ENCODE measurements around the gene SEC16A.

DNA sequence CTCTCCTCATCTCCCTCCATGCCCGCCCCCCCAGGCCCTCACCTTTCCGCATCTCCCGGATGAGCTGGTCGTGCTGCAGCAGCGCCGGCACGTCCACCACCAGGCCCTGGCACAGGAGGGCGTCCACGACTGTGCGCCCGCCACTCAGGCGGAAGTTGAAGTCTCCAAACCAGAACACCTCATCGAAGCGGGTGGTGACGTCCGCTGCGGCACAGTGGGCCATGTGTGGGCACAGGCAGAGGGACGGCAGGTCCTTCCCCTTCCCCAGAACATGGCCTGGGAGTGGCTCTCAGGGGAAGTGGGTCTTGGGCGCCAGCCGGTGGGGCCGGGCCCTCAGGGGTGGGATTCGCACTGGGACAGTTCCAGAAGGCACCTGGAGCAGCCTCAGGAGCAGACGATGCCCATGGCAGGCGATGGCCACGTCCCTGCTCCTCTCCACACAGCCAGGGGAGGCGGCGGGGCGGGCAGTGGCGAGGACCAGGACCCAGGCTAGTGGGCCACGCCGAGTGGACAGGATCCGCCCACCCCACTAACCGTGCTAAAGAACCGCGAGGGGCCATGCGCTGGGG lies 51.0 kb downstream of the SEC16A start:
- TF ChIP-seq GATA2 (IDR thresholded peaks at IDR 0.05; ENCODE audit: low read depth, low read length) (no peak), GATA3 (IDR thresholded peaks at IDR 0.05; ENCODE audit: low read depth, low read length) (no peak)

Measured in SH-SY5Y (cell line).